IMR-90 (cell line): ENCODE results near the gene MAGEA9.
"Not testable (repeated sequence)": the region's sequence is repeated elsewhere in the genome, so short reads cannot be mapped to it uniquely, and the experiment has no call there.

Experiments used
- CHD1 ChIP-seq: IDR thresholded peaks from 2 replicates; pipeline ENCODE4 v1.6.1; 2012; ENCODE audit warnings: low read depth, low read length, improper control_type of control experiment
- MAZ ChIP-seq: IDR thresholded peaks from 2 replicates; pipeline ENCODE4 v1.6.1; 2012; ENCODE audit warnings: low read depth, mild to moderate bottlenecking, low read length, improper control_type of control experiment, moderate library complexity, borderline replicate concordance
- RAD21 ChIP-seq: IDR thresholded peaks from 2 replicates; pipeline ENCODE4 v1.6.1; 2012; ENCODE audit warnings: low read length, improper control_type of control experiment

GRCh38 chrX:149770344-149770743 lies 11.4 kb upstream of the MAGEA9 start:
- TF ChIP-seq CHD1, MAZ, RAD21: not testable (repeated sequence)
